OCI-LY1 (cell line): ENCODE measurements around the gene B9D1.

Experiments used
- H2AFZ ChIP-seq: fragments of 200-600 bp; sonication (generic), shearing (Covaris generic); 2 replicates; pipeline ENCODE4 v1.6.0; 2014; ENCODE audit warnings: antibody characterized with exemption, mild to moderate bottlenecking, low read length
- H3F3A ChIP-seq: fragments of 200-600 bp; sonication (generic), shearing (Covaris generic); 2 replicates; pipeline ENCODE4 v1.6.0; 2014; ENCODE audit warnings: mild to moderate bottlenecking, antibody characterized with exemption, low read length, moderate library complexity; ENCODE audit not compliant: insufficient read depth
- H3K27ac ChIP-seq: fragments of 200-600 bp; sonication (generic); 2 replicates; pipeline ENCODE4 v1.5.1; 2014; ENCODE audit warnings: low read length, mixed run types, mild to moderate bottlenecking, low read depth; ENCODE audit not compliant: poor library complexity, severe bottlenecking
- H3K27me3 ChIP-seq: fragments of 200-600 bp; sonication (generic); 2 replicates; pipeline ENCODE4 v1.6.0; 2014; ENCODE audit warnings: antibody characterized with exemption, mild to moderate bottlenecking, low read length, moderate library complexity; ENCODE audit not compliant: insufficient read depth
- H3K36me3 ChIP-seq: fragments of 200-600 bp; sonication (generic); 2 replicates; pipeline ENCODE4 v1.6.1; 2014; ENCODE audit warnings: mild to moderate bottlenecking, antibody characterized with exemption, low read length, moderate library complexity, mixed read lengths; ENCODE audit not compliant: insufficient read depth
- H3K4me1 ChIP-seq: fragments of 200-600 bp; sonication (generic); 2 replicates; pipeline ENCODE4 v1.5.1; 2014; ENCODE audit warnings: mild to moderate bottlenecking, low read length, moderate library complexity; ENCODE audit not compliant: insufficient read depth, severe bottlenecking
- H3K4me2 ChIP-seq: fragments of 200-600 bp; sonication (generic), shearing (Covaris generic); 2 replicates; pipeline ENCODE4 v1.6.1; 2014; ENCODE audit warnings: low read length
- H3K4me3 ChIP-seq: fragments of 200-600 bp; sonication (generic); 2 replicates; pipeline ENCODE4 v1.5.1; 2014; ENCODE audit warnings: low read length, low read depth, mild to moderate bottlenecking, mixed read lengths; ENCODE audit not compliant: poor library complexity, severe bottlenecking
- H3K79me2 ChIP-seq: fragments of 200-600 bp; shearing (Covaris generic); 2 replicates; pipeline ENCODE4 v1.6.1; 2016; ENCODE audit warnings: mixed run types, low read length, mixed read lengths; ENCODE audit not compliant: insufficient read depth
- H3K9ac ChIP-seq: fragments of 200-600 bp; sonication (generic), shearing (Covaris generic); 2 replicates; pipeline ENCODE4 v1.6.1; 2014; ENCODE audit warnings: mild to moderate bottlenecking, low read length, mixed read lengths
- H3K9me2 ChIP-seq: fragments of 200-600 bp; sonication (generic), shearing (Covaris generic); 2 replicates; pipeline ENCODE4 v1.6.1; 2014; ENCODE audit warnings: low read depth, mild to moderate bottlenecking, low read length, mixed read lengths
- H3K9me3 ChIP-seq: fragments of 200-600 bp; shearing (Covaris generic); 2 replicates; pipeline ENCODE4 v1.6.1; 2014; ENCODE audit warnings: low read length, mixed read lengths
- H4K20me1 ChIP-seq: fragments of 200-600 bp; sonication (generic), shearing (Covaris generic); 2 replicates; pipeline ENCODE4 v1.6.0; 2016; ENCODE audit warnings: mild to moderate bottlenecking, low read length; ENCODE audit not compliant: insufficient read depth
- CTCF ChIP-seq: fragments of 200-600 bp; sonication (generic), shearing (Covaris generic); IDR thresholded peaks from 2 replicates; pipeline ENCODE4 v1.5.1; 2017; ENCODE audit warnings: mild to moderate bottlenecking, antibody characterized with exemption, low read length, moderate library complexity, mixed read lengths
- EZH2 ChIP-seq: fragments of 200-600 bp; sonication (generic), shearing (Covaris generic); IDR thresholded peaks from 2 replicates; pipeline ENCODE4 v1.8.0; 2017; ENCODE audit warnings: borderline replicate concordance, mixed run types, mild to moderate bottlenecking, antibody characterized with exemption, low read length, moderate library complexity, mixed read lengths

The B9D1 gene

GRCh38 chr17:19386974-19387920 lies 24.7 kb upstream of the B9D1 start, which contains the start of gene MFAP4:
TSS of gene MFAP4 (minus strand) at chr17:19387190. CDS start at chr17:19387155, 35 bp downstream.
- H3K36me3 ChIP-seq, result peaks cover 9% of the 10 kb centered on the region; the same call in 1 of the 2 replicates
- H3K9me3 ChIP-seq, result no peaks in the 10 kb centered on the region
- H3K79me2 ChIP-seq, result no peaks in the 10 kb centered on the region
- TF ChIP-seq EZH2 (no peak), CTCF (no peak)
- no peaks in the 10 kb centered on the region for H3K4me1 ChIP-seq
- H3K9me2 ChIP-seq, result no peaks in the 10 kb centered on the region
- no peaks in the 10 kb centered on the region for H4K20me1 ChIP-seq
- no peak within 1 kb of the TSS for H2AFZ ChIP-seq
- H3K4me2 ChIP-seq, result no peak within 1 kb of the TSS
- no peak within 1 kb of the TSS for H3K27ac ChIP-seq
- no peak within 1 kb of the TSS for H3K9ac ChIP-seq
- H3K27me3 ChIP-seq, result peaks cover 3% of the 10 kb centered on the region; the same call in 1 of the 2 replicates
- H3K4me3 ChIP-seq, result no peak within 1 kb of the TSS
- H3F3A ChIP-seq, result no peaks in the 10 kb centered on the region

- Histone ChIP-seq H3K4me1 (no peaks in the 10 kb centered on the region), H2AFZ (no peak overlapping the region), H4K20me1 (no peaks in the 10 kb centered on the region), H3K9me2 (no peaks in the 10 kb centered on the region), H3K79me2 (no peaks in the 10 kb centered on the region), H3K27ac (no peak overlapping the region), H3K9ac (no peak overlapping the region), H3K36me3 (peaks cover 9% of the 10 kb centered on the region; the same call in 1 of the 2 replicates), H3K4me3 (no peak overlapping the region), H3K4me2 (no peak overlapping the region), H3K9me3 (no peaks in the 10 kb centered on the region), H3F3A (no peaks in the 10 kb centered on the region), H3K27me3 (peaks cover 3% of the 10 kb centered on the region; the same call in 1 of the 2 replicates)
- TF ChIP-seq EZH2 (no peak), CTCF (no peak)
Observed at GRCh38 chr17:19386051-19386929, 23.8 kb upstream of the B9D1 start.

DNA sequence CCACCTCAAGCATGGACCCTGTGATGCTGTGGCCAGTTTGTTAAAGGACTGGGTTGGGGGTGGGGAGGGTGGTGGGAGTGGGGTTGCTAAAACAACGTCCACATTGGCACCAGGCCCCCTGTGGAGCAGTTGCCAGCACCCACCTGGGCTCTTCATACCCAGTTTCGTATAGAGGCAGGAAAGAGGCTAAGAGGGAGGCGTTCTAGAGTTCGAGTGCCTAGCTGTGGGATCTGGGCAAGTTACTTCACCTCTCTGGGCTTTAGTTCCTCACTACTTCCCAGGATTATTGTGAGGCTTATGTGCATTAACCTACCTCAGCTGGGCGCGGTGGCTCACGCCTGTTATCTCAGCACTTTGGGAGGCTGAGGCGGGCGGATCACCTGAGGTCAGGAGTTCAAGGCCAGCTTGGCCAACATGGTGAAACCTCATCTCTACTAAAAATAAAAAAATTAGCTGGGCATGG lies 23.0 kb upstream of the B9D1 start:
- H3K79me2 ChIP-seq, result no peaks in the 10 kb centered on the region
- H3K4me3 ChIP-seq, result no peak overlapping the region
- no peaks in the 10 kb centered on the region for H3F3A ChIP-seq
- H3K4me1 ChIP-seq, result no peaks in the 10 kb centered on the region
- no peaks in the 10 kb centered on the region for H3K9me3 ChIP-seq
- H2AFZ ChIP-seq, result no peak overlapping the region
- H3K27me3 ChIP-seq, result peaks cover 3% of the 10 kb centered on the region; the same call in 1 of the 2 replicates
- H3K9ac ChIP-seq, result no peak overlapping the region
- H4K20me1 ChIP-seq, result no peaks in the 10 kb centered on the region
- H3K4me2 ChIP-seq, result no peak overlapping the region
- H3K27ac ChIP-seq, result no peak overlapping the region
- no peak for TF ChIP-seq CTCF
- no peak for TF ChIP-seq EZH2
- no peaks in the 10 kb centered on the region for H3K9me2 ChIP-seq
- peaks cover 16% of the 10 kb centered on the region; the same call in 1 of the 2 replicates for H3K36me3 ChIP-seq
